Muscle of arm (tissue), 12 donors: ENCODE results near the gene CWC27. TPM values are rescaled to one million over a fixed set of nuclear protein-coding genes. Genes with fewer than 3 reads are reported as not detected.
"Not testable (repeated sequence)": the region's sequence is repeated elsewhere in the genome, so short reads cannot be mapped to it uniquely, and the experiment has no call there.

Source experiments
- DNase-seq: peaks from one replicate; pipeline ENCODE4 v3.0.0-alpha.2; 2013
- polyA plus RNA-seq, 12 donors: library from polyadenylated mRNA; unstranded; fragments of 120-200 nt; gene quantifications; one replicate each; pipeline ENCODE4 v1.2.1, GENCODE V29; 2013; ENCODE audit not compliant: insufficient read length in 12 of 12

CWC27 gene
- polyA plus RNA-seq, 12 donors: 21.9 to 40.1 (median 25.4) TPM; not detected in 1

DNA sequence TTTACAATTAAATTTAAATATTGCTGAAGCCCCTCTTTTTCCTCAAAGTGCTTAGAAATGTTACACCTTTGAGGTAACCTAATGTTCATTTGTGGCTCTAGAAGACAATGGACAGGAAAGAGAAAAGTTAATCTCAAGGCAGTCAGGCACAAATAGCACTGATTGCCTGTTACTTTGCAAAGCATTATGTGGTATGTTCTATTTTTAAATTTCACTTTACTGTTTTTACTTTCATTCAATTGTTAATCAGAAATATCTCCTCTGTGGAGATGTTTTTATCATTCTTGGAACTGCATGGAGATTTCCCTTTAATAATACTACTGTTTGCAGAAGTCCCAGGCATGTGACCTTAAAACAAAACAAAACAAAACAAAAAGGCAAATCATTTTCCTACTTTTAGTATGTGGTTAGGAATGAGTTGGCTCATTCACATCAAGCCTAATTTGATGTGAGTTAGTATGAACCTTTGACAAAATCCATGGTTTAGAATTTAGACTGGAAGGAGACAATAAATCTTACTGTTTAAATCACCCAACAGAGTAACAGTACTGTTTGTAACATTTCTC is 67.5 kb downstream of the CWC27 start:
- no peak for DNase-seq

- no peak for DNase-seq
These were observed 68.1 kb downstream of the CWC27 start for GRCh38 chr5:64836786-64837185.

- no peak for DNase-seq
These were observed 69.6 kb downstream of the CWC27 start for GRCh38 chr5:64838376-64838775.

DNA sequence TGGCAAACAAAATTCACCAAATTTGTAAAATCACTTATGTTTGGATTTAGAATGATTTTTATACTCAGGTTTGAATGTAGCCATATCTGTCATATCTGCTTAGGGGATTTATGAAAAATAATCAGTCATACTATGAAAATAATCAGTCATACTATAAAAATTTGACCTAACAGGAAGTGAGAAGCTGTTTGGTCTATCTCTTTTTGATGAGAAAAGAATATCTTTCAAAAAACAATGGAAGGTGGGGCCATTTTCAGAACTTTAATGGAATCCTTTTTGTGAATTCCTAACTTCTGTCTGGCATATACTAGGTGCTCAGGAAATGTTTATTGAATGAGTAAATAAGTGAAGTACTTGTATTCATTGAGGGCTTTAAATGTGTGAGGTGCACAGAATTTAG is 70.1 kb downstream of the CWC27 start:
- no peak for DNase-seq

- DNase-seq: no peak
These were observed 71.2 kb downstream of the CWC27 start for GRCh38 chr5:64839936-64840335.

- no peak for DNase-seq
These were observed 72.2 kb downstream of the CWC27 start for GRCh38 chr5:64840958-64841357.

- no peak for DNase-seq
These were observed 85.0 kb downstream of the CWC27 start for GRCh38 chr5:64853777-64854176.

DNA sequence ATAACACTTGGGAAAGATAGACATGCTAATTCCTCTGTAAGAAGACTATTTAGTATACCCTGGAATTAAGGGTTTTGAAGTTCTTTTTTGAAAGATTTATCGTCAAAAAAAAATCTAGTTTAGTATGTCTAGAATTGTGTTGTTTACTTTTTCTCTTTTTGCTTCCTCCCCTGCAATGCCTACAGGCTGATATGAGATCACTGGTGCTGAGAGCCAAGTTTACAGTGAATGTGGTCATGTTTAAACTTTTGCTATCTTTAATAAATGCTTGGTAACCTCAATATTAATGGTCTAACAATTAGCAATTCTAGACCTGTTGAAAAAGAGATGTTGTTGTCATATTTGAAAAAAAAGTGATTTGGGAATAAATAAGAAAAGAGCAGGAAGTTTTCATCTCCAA is 86.1 kb downstream of the CWC27 start:
- DNase-seq: no peak

DNA sequence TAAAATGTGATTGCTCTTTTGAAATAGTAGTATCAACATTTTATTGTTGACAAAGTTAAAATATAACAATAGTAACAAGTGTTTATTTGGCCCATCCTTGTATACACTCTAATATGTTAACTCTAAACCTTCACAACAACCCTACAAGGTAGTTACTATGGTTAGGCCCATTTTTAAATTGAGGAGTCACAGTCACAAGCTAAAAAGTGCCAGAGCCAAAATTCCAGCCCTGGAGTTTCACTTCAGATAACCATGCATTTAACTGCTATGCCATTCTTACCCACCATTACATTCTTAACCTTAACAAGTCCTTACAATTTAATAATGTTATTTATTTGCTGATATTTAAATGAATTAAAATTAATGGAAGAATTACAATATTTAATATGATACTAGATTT is 91.2 kb downstream of the CWC27 start:
- no peak for DNase-seq

DNA sequence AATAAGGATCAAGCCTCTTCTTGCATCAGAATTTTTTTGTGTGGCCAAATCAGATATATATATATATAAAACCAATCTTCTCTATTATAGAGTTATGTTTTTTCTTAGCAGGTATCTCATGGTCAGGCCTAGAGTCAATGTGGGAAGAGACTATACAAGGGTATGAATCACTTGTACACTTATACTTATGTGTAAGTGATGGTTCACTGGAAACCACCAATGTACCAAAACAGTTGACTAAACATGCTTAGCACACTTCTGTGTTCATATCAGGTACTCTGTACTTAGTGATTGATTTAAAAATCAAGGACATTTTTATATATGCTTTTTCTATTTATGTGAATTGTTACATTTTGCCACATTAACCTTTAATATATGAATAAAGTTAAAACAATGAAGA is 92.6 kb downstream of the CWC27 start:
- no peak for DNase-seq

GRCh38 chr5:64864171-64864570 is 95.4 kb downstream of the CWC27 start:
- no peak for DNase-seq

DNA sequence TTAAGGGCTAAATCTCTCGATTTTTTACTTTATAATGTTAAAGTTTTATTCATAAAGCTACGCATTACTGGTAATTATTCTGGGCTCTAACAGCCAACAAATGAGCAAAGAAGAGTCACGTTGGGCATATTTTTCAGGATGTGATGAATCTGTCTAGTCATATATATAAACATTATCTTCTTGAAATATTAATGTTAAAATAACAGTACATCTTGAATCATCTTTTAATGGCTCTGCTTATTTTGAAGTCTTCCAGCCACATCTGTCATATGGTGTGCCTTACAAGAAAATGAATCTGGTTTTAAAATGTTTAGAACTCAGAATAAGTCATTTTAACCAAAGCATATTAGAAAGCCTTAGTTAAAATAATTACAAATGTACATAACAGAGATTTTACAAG is 96.9 kb downstream of the CWC27 start:
- DNase-seq: no peak

DNA sequence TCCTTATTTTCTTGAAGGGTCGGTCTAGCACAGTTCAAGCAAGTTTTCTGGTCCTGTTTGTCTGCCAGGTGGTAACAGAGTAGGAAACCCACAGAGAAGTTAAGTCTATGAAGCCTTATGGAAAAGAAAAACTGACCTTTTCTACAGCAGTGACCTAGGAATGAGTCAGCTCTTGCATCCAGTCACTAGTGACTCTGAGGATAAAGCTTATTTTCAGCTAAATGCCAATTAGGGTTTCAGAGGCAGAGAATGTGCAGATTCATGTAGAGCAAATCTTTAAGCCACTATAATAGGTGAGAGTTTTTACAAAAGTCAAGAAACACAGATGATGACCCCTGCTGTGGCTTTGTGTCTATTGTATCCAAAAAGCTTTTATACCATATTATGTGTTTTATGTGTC is 100.7 kb downstream of the CWC27 start:
- no peak for DNase-seq

GRCh38 chr5:64872044-64872443 is 103.3 kb downstream of the CWC27 start:
- DNase-seq: no peak

DNA sequence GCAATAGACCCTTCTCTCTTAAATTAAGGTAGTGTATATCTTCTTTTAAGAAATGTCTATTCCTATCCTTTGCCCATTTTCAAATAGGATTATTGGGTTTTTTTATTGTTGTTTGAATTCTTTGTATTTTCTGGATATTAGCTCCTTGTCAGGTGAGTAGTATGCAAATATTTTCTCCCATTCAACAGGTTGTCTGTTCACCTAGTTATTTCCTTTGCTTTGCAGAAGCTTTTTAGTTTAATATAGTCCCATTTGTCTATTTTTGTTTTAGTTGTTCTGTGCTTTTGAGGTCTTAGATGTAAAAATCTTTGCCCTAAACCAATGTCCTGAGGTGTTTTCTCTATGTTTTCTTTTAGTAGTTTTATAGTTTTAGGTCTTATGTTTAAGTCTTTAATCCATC is 104.7 kb downstream of the CWC27 start:
- no peak for DNase-seq

GRCh38 chr5:64874753-64875152 is 106.0 kb downstream of the CWC27 start:
- no peak for DNase-seq

GRCh38 chr5:64876203-64876602 is 107.5 kb downstream of the CWC27 start:
- no peak for DNase-seq

- no peak for DNase-seq
These were observed 112.1 kb downstream of the CWC27 start for GRCh38 chr5:64880821-64881220.

DNA sequence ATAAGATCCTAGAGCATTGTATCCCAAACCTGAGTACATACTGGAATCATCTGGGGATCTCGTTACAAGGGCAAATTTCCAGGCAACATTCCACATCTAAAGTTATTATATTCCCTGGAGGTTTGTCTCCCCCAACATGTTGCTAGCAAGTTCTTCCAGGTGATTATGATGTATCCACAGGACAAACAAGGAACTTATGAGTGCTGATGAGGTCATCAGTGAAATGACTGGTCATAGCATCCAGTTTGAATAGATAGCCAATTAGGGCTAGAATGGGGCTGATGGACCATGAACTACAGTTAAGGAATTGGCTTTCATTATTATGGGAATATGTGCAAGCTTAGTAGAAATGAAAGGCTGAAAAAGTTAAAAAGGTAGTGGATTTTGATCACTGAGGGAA is 115.2 kb downstream of the CWC27 start:
- no peak for DNase-seq

DNA sequence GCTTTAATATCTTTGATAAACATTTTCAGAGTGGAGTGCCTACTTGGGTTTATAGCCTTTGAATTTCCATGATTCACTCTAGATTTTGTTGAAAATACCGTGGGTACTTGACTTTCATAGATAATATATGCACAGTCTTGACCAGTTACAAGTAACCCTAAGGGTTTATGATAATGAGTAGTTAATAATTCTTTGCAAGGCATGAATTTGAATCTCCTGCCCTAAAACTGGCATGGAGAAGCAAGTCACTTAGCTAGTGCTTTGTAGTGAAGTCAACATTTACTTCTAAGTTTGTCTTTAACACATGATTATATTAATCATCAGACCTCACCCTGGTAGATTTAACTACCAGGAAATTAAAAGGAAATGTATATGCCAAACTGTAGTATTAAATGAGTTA is 115.8 kb downstream of the CWC27 start:
- DNase-seq: no peak

- no peak for DNase-seq
These were observed 119.2 kb downstream of the CWC27 start for GRCh38 chr5:64887910-64888309.

DNA sequence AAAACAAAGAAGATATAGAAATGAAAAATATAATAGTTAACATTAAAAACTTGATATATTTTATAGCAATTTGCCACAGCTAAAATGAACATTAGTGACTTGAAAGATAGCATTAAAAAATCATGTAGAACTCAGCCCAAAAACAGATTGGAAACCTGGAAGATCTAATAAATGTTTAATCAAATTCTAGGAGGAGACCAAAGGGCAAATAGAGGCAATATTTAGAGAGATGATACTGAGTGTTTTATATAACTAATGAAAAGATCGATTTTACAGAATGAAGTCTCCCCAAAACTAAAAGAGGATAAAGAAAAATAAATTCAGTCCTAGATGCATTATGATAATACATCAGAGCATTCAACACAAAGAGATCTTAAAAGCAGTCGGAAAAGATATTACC is 127.0 kb downstream of the CWC27 start:
- no peak for DNase-seq

GRCh38 chr5:64899838-64900237 is 131.1 kb downstream of the CWC27 start:
- no peak for DNase-seq

- no peak for DNase-seq
These were observed 131.9 kb downstream of the CWC27 start for GRCh38 chr5:64900618-64901017.

DNA sequence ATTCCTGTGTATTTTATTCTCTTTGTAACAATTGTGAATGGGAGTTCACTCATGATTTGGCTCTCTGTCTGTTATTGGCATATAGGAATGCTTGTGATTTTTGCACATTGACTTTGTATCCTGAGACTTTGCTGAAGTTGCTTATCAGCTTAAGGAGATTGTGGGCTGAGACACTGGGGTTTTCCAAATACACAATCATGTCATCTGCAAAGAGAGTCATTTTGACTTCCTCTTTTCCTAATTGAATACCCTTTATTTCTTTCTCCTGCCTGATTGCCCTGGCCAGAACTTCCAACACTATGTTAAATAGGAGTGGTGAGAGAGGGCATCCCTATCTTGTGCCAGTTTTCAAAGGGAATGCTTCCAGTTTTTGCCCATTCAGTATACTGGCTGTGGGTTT is 138.7 kb downstream of the CWC27 start:
- not testable (repeated sequence) for DNase-seq
